ENCODE measurements around the gene NEK11.

DNA sequence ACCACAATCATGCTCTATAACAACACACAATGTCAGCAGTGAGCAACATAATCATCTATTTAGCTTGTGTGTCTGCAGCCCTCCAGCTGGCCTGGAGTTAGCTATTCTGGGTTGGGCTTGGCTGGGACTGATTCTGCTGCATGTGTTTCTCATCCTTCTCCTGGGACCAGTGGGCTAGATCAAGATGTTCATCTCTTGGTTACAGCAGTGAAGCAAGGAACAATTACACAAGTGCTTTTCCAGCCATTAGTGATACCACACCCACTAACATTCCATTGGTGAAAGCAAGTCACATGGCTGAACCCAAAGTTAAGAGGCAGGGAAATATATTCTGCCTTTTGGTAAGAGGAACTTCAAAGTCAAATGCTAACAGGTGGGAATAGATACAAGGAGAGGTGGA is 369.5 kb downstream of the NEK11 start:
- TF ChIP-seq, protein P1, sequence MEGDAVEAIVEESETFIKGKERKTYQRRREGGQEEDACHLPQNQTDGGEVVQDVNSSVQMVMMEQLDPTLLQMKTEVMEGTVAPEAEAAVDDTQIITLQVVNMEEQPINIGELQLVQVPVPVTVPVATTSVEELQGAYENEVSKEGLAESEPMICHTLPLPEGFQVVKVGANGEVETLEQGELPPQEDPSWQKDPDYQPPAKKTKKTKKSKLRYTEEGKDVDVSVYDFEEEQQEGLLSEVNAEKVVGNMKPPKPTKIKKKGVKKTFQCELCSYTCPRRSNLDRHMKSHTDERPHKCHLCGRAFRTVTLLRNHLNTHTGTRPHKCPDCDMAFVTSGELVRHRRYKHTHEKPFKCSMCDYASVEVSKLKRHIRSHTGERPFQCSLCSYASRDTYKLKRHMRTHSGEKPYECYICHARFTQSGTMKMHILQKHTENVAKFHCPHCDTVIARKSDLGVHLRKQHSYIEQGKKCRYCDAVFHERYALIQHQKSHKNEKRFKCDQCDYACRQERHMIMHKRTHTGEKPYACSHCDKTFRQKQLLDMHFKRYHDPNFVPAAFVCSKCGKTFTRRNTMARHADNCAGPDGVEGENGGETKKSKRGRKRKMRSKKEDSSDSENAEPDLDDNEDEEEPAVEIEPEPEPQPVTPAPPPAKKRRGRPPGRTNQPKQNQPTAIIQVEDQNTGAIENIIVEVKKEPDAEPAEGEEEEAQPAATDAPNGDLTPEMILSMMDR (IDR thresholded peaks at IDR 0.05) = no peak
- TF ChIP-seq POLR2A (IDR thresholded peaks at IDR 0.05) = no peak
